ENCODE results near the gene SRGAP1. TPM values are rescaled to one million over a fixed set of nuclear protein-coding genes. Genes with fewer than 3 reads are reported as not detected.

Gene SRGAP1
- total and polyA plus RNA-seq, 9 of the 15 experiments (the other 6 are each of a cell fraction or from before 2014, with no cell fraction given) = 0.01 to 0.13 (median 0.04) TPM; not detected in 3

- POLR2A ChIA-PET = no interaction called here
- no peak overlapping the region for H3K9ac ChIP-seq (ENCODE audit: insufficient read depth in 1 of 2, low read depth in 2 of 2, low read length in 2 of 2)
- TF ChIP-seq MEF2A (IDR thresholded peaks at IDR 0.05; ENCODE audit: control insufficient read depth, low read depth, low read length) (no peak), ZNF695 (CRISPR knock-in tag; IDR thresholded peaks at IDR 0.05) (no peak), ZMIZ1 (IDR thresholded peaks at IDR 0.05; ENCODE audit: low read depth in 2 of 2, low read length in 2 of 2) (no peak)
- ATAC-seq = no peak
- DNase-seq (ENCODE audit: extremely low read depth in 1 of 4, low spot score in 3 of 4) = no peak
- H3K4me3 ChIP-seq = no peak overlapping the region
- no peak overlapping the region for H3K4me2 ChIP-seq (ENCODE audit: insufficient read depth, low read length)
- no TSS peak for BruUV-seq (replicated peaks)
- H3K79me2 ChIP-seq (ENCODE audit: control insufficient read depth, insufficient read depth, low read length) = no peaks in the 10 kb centered on the region
- in situ Hi-C loops (cut with MboI) = no loop called here
- no peak overlapping the region for H2AFZ ChIP-seq (ENCODE audit: low read depth, low read length)
- CTCF ChIA-PET (ENCODE audit: low intra/inter-chr PET ratio) = no interaction called here
- intact Hi-C loops (cut with micrococcal nuclease) = no loop called here
- WGBS (ENCODE audit: insufficient coverage, low coverage, missing lambda C conversion rate) = 2% methylated on average over 2 of the region's 2 CpGs
- no peaks in the 10 kb centered on the region for H3K4me1 ChIP-seq (replicated peaks in 1 of 2; ENCODE audit: control insufficient read depth in 2 of 2, insufficient read depth in 2 of 2, low read length in 2 of 2)
- no peaks in the 10 kb centered on the region for H3K36me3 ChIP-seq (ENCODE audit: control insufficient read depth, insufficient read depth, low read length)
- no peaks in the 10 kb centered on the region for H3K9me1 ChIP-seq (ENCODE audit: control insufficient read depth, insufficient read depth, low read length)
- FAIRE-seq = no peak
- no peaks in the 10 kb centered on the region for H3K9me3 ChIP-seq (replicated peaks; ENCODE audit: control insufficient read depth, insufficient read depth, low read depth, low read length)
- H4K20me1 ChIP-seq (replicated peaks; ENCODE audit: control insufficient read depth, insufficient read depth, low read length) = no peaks in the 10 kb centered on the region
- no peak overlapping the region for H3K27ac ChIP-seq (ENCODE audit: extremely low read depth, low read depth, low read length)
- H3K27me3 ChIP-seq (ENCODE audit: control insufficient read depth in 2 of 2, insufficient read depth in 2 of 2, low read length in 2 of 2) = peaks cover 0 to 4% of the 10 kb centered on the region in 2 experiments; a peak in 1 of 5 replicates
These were observed 136.8 kb downstream of the SRGAP1 start for GRCh38 chr12:63981343-63981742.

Data from K562 (cell line).